HL-60 (cell line): Measurements from ENCODE around the gene GP1BB.

Experiments
- CTCF ChIP-seq: IDR thresholded peaks from one replicate; pipeline ENCODE4 v1.5.1; 2011; ENCODE audit warnings: low read length, control low read depth, inconsistent platforms; ENCODE audit not compliant: insufficient read depth
- GABPA ChIP-seq: IDR thresholded peaks from 2 replicates; pipeline ENCODE4 v1.6.1; 2012; ENCODE audit warnings: low read depth
- REST ChIP-seq: IDR thresholded peaks from 2 replicates; pipeline ENCODE4 v1.6.1; 2012; ENCODE audit warnings: low read depth; ENCODE audit not compliant: insufficient replicate concordance

- TF ChIP-seq CTCF (no peak), GABPA (no peak), REST (no peak)
Measured at GRCh38 chr22:19693981-19694670, 29.2 kb upstream of the GP1BB start.
